Endometrium (tissue), 2 donors: ENCODE results near the gene KRT15.

Source experiments
- FAIRE-seq: peaks from 2 replicates; lab custom pipeline; 2012; peaks lifted over from hg19 to GRCh38; lab: Jason Lieb, UNC
- donor health status: control.
- donor health status: control.

Gene KRT15

GRCh38 chr17:41524261-41524660, 5.6 kb upstream of the KRT15 start:
- no peak for FAIRE-seq

- FAIRE-seq, result no peak
These were observed 5.1 kb upstream of the KRT15 start for GRCh38 chr17:41523787-41524186.

GRCh38 chr17:41523225-41523593, 4.5 kb upstream of the KRT15 start:
- no peak for FAIRE-seq

- FAIRE-seq, result no peak
These were observed 3.9 kb upstream of the KRT15 start for GRCh38 chr17:41522301-41523224.

GRCh38 chr17:41521574-41522261, 3.0 kb upstream of the KRT15 start:
- FAIRE-seq, result no peak

GRCh38 chr17:41520821-41521521, 2.3 kb upstream of the KRT15 start:
- no peak for FAIRE-seq

GRCh38 chr17:41519501-41520224, 973 bp upstream of the KRT15 start:
- FAIRE-seq, result no peak

GRCh38 chr17:41518031-41518430, 659 bp downstream of the KRT15 start:
- no peak for FAIRE-seq

- no peak for FAIRE-seq
These were observed 1.8 kb downstream of the KRT15 start for GRCh38 chr17:41516830-41517283.

GRCh38 chr17:41516147-41516829, 2.4 kb downstream of the KRT15 start:
- no peak for FAIRE-seq

GRCh38 chr17:41513168-41513547, 5.5 kb downstream of the KRT15 start:
- FAIRE-seq, result no peak

GRCh38 chr17:41512546-41513167, 6.0 kb downstream of the KRT15 start:
- FAIRE-seq, result no peak

GRCh38 chr17:41511716-41512115, 7.0 kb downstream of the KRT15 start:
- no peak for FAIRE-seq

- FAIRE-seq, result no peak
These were observed 7.6 kb downstream of the KRT15 start for GRCh38 chr17:41511116-41511515.

GRCh38 chr17:41510251-41511065, 8.2 kb downstream of the KRT15 start:
- FAIRE-seq, result no peak

GRCh38 chr17:41507315-41507880, 11.3 kb downstream of the KRT15 start:
- no peak for FAIRE-seq

- FAIRE-seq, result no peak
These were observed 12.6 kb downstream of the KRT15 start for GRCh38 chr17:41505809-41506767.

GRCh38 chr17:41505007-41505808, 13.5 kb downstream of the KRT15 start, which contains the start of gene KRT13:
Gene KRT13 (minus strand): TSS chr17:41505612. CDS start chr17:41505550, 62 bp downstream.
- FAIRE-seq, result no peak
